Occipital lobe (tissue), 2 donors: ENCODE results near the gene FAM222B. TPM values are rescaled to one million over a fixed set of nuclear protein-coding genes. Genes with fewer than 3 reads are reported as not detected.
"Not testable (repeated sequence)": the region's sequence is repeated elsewhere in the genome, so short reads cannot be mapped to it uniquely, and the experiment has no call there.

Experiments
- DNase-seq: peaks from one replicate; lab custom pipeline; 2025; lab: John Stamatoyannopoulos, UW
- total RNA-seq: library from RNA; depleted of rRNA; stranded (reverse); fragments of >200 nt; gene quantifications from one replicate; pipeline ENCODE4 v1.2.3, GENCODE V29; 2014

The FAM222B gene
- 2.7 TPM for total RNA-seq

- DNase-seq, result peak; percentile 69
These were observed at the start of gene FAM222B for GRCh38 chr17:28842282-28843012. Gene FAM222B, minus strand, starts transcription at chr17:28842790. Its CDS starts 76,123 bp downstream, at chr17:28766667.

- no peak for DNase-seq
These were observed 49.4 kb upstream of the FAM222B start for GRCh38 chr17:28892024-28892423.

- DNase-seq, result no peak
These were observed 48.6 kb upstream of the FAM222B start for GRCh38 chr17:28891201-28891600.

- DNase-seq, result no peak
These were observed 47.4 kb upstream of the FAM222B start for GRCh38 chr17:28889996-28890395.

GRCh38 chr17:28888832-28889231 lies 46.2 kb upstream of the FAM222B start:
- no peak for DNase-seq

- no peak for DNase-seq
These were observed 45.4 kb upstream of the FAM222B start for GRCh38 chr17:28887871-28888471.

GRCh38 chr17:28885951-28886350 lies 43.4 kb upstream of the FAM222B start:
- no peak for DNase-seq

- no peak for DNase-seq
These were observed 42.8 kb upstream of the FAM222B start for GRCh38 chr17:28885363-28885762.

GRCh38 chr17:28883967-28884702 lies 41.5 kb upstream of the FAM222B start:
- DNase-seq, result no peak

- no peak for DNase-seq
These were observed 39.7 kb upstream of the FAM222B start for GRCh38 chr17:28882154-28882895.

- no peak for DNase-seq
These were observed 39.0 kb upstream of the FAM222B start for GRCh38 chr17:28881533-28882056.

- DNase-seq, result no peak
These were observed 38.0 kb upstream of the FAM222B start for GRCh38 chr17:28880572-28880945.

- no peak for DNase-seq
These were observed 37.4 kb upstream of the FAM222B start for GRCh38 chr17:28879886-28880571.

- DNase-seq, result no peak
These were observed 36.4 kb upstream of the FAM222B start for GRCh38 chr17:28878981-28879380.

GRCh38 chr17:28878158-28878910 lies 35.7 kb upstream of the FAM222B start:
- DNase-seq, result no peak

- DNase-seq, result not testable (repeated sequence)
These were observed 34.6 kb upstream of the FAM222B start for GRCh38 chr17:28877150-28877711.

GRCh38 chr17:28875848-28876550 lies 33.4 kb upstream of the FAM222B start:
- DNase-seq, result no peak

GRCh38 chr17:28874750-28875149 lies 32.2 kb upstream of the FAM222B start:
- DNase-seq, result no peak

GRCh38 chr17:28873839-28874238 lies 31.2 kb upstream of the FAM222B start:
- no peak for DNase-seq
